Liver (tissue), 9 donors: Measurements from ENCODE around the gene ALG8. TPM values are rescaled to one million over a fixed set of nuclear protein-coding genes. Genes with fewer than 3 reads are reported as not detected.

ENCODE experiments used
- DNase-seq: peaks from one replicate; pipeline ENCODE4 v3.0.0-alpha.2; 2017; ENCODE audit warnings: low spot score
- H3K27ac ChIP-seq, 2 donors: one replicate each; pipeline ENCODE4 v1.7.0; 2013; ENCODE audit warnings: inconsistent platforms in 2 of 2, low read length in 2 of 2, control low read depth in 1 of 2, low read depth in 1 of 2, mild to moderate bottlenecking in 1 of 2
- H3K27me3 ChIP-seq, 4 donors: one replicate each; pipeline versions ENCODE4 v1.6.1 to v1.7.0; 2013; ENCODE audit warnings: low read length in 3 of 4, inconsistent platforms in 1 of 4, mild to moderate bottlenecking in 1 of 4, moderate library complexity in 1 of 4; ENCODE audit not compliant: control insufficient read depth in 4 of 4, insufficient read depth in 4 of 4
- H3K36me3 ChIP-seq, 4 donors: one replicate each; pipeline versions ENCODE4 v1.6.1 to v1.7.0; 2013; ENCODE audit warnings: low read length in 3 of 4, mild to moderate bottlenecking in 3 of 4, low read depth in 1 of 4, moderate library complexity in 1 of 4; ENCODE audit not compliant: control insufficient read depth in 4 of 4, insufficient read depth in 3 of 4
- H3K4me1 ChIP-seq, 4 donors: one replicate each; pipeline versions ENCODE4 v1.6.1 to v1.7.0; 2013; ENCODE audit warnings: low read length in 3 of 4, mild to moderate bottlenecking in 3 of 4, moderate library complexity in 1 of 4; ENCODE audit not compliant: control insufficient read depth in 4 of 4, insufficient read depth in 4 of 4
- H3K4me3 ChIP-seq, 3 donors: one replicate each; pipeline versions ENCODE4 v1.6.1 to v1.7.0; 2013; ENCODE audit warnings: low read length in 3 of 3, control low read depth in 1 of 3, low read depth in 1 of 3, mild to moderate bottlenecking in 1 of 3
- H3K9ac ChIP-seq, 2 donors: one replicate each; pipeline ENCODE4 v1.7.0; 2013; ENCODE audit warnings: low read length in 2 of 2, mild to moderate bottlenecking in 2 of 2, moderate library complexity in 2 of 2, control low read depth in 1 of 2, low read depth in 1 of 2
- H3K9me3 ChIP-seq, 4 donors: one replicate each; pipeline versions ENCODE4 v1.6.1 to v1.7.0; 2013; ENCODE audit warnings: low read length in 3 of 4; ENCODE audit not compliant: control insufficient read depth in 4 of 4
- ATF3 ChIP-seq: IDR thresholded peaks from 2 replicates; pipeline ENCODE4 v1.6.1; 2016; ENCODE audit warnings: antibody characterized with exemption
- EGR1 ChIP-seq, 2 donors: IDR thresholded peaks; 2 replicates each; pipeline ENCODE4 v1.6.1; 2016 to 2018; ENCODE audit warnings: antibody characterized with exemption in 2 of 2, low read depth in 2 of 2
- FOXA1 ChIP-seq: IDR thresholded peaks from 2 replicates; pipeline ENCODE4 v1.6.1; 2016; ENCODE audit warnings: antibody characterized with exemption
- FOXA2 ChIP-seq: IDR thresholded peaks from 2 replicates; pipeline ENCODE4 v1.6.1; 2016; ENCODE audit warnings: antibody characterized with exemption
- GABPA ChIP-seq, 2 donors: IDR thresholded peaks in 1 of 2; conservative IDR thresholded peaks in 1 of 2; 2 replicates each; pipeline ENCODE4 v1.6.1; 2016; ENCODE audit warnings: antibody characterized with exemption in 2 of 2, mild to moderate bottlenecking in 1 of 2, moderate library complexity in 1 of 2
- HNF4A ChIP-seq, 2 donors: conservative IDR thresholded peaks; 2 replicates each; pipeline ENCODE4 v1.6.1; 2016; ENCODE audit warnings: antibody characterized with exemption in 2 of 2, mild to moderate bottlenecking in 2 of 2
- HNF4G ChIP-seq: IDR thresholded peaks from 2 replicates; pipeline ENCODE4 v1.6.1; 2016; ENCODE audit warnings: antibody characterized with exemption
- JUND ChIP-seq, 2 donors: IDR thresholded peaks; 2 replicates each; pipeline ENCODE4 v1.6.1; 2016; ENCODE audit warnings: antibody characterized with exemption in 2 of 2
- MAX ChIP-seq: IDR thresholded peaks from 2 replicates; pipeline ENCODE4 v1.6.1; 2016; ENCODE audit warnings: antibody characterized with exemption
- NR2F2 ChIP-seq: IDR thresholded peaks from 2 replicates; pipeline ENCODE4 v1.6.1; 2016; ENCODE audit warnings: antibody characterized with exemption
- RAD21 ChIP-seq, 2 donors: IDR thresholded peaks; 2 replicates each; pipeline ENCODE4 v1.6.1; 2016; ENCODE audit warnings: antibody characterized with exemption in 2 of 2, mild to moderate bottlenecking in 2 of 2
- RXRA ChIP-seq, 2 donors: IDR thresholded peaks; 2 replicates each; pipeline ENCODE4 v1.6.1; 2017 to 2018; ENCODE audit warnings: antibody characterized with exemption in 2 of 2, mild to moderate bottlenecking in 1 of 2
- SP1 ChIP-seq: IDR thresholded peaks from 2 replicates; pipeline ENCODE4 v1.6.1; 2018; ENCODE audit warnings: antibody characterized with exemption, mild to moderate bottlenecking
- TAF1 ChIP-seq: conservative IDR thresholded peaks from 2 replicates; pipeline ENCODE4 v1.6.1; 2016; ENCODE audit warnings: antibody characterized with exemption, mild to moderate bottlenecking
- YY1 ChIP-seq: IDR thresholded peaks from 2 replicates; pipeline ENCODE4 v1.6.1; 2016; ENCODE audit warnings: antibody characterized with exemption, mild to moderate bottlenecking
- WGBS: extraction: QIAGEN DNeasy Blood & Tissue Kit; methylation state at CpG from one replicate; pipeline ENCODE4 v1.1.7; 2013; 5-methylcytosine and 5-hydroxymethylcytosine counted together
- polyA plus RNA-seq, 2 donors: library from polyadenylated mRNA; stranded (reverse) in 1 of 2; unstranded in 1 of 2; fragments of 200-250 nt in 1 of 2; fragments of >200 nt in 1 of 2; fragmentation: Nextera tagmentation in 1 of 2; extraction: Ambion mirVana in 1 of 2; gene quantifications; one replicate each; pipeline versions ENCODE4 v1.2.1 to v1.2.3, GENCODE V29; 2013 to 2015
- total RNA-seq, 2 donors: library from RNA; depleted of rRNA; stranded (reverse); fragments of >200 nt; gene quantifications; one replicate each; pipeline ENCODE4 v1.2.3, GENCODE V29; 2014
- TF ChIP-seq, protein P1 (sequence below): fragments of 150-350 bp; IDR thresholded peaks from 2 replicates; pipeline ENCODE4 v1.5.1; 2017; ENCODE audit warnings: improper control_type of control experiment, low read depth, low read length; ENCODE audit not compliant: missing input control
- TF ChIP-seq, protein P2 (sequence below): IDR thresholded peaks from 2 replicates; pipeline ENCODE4 v1.6.1; 2016; ENCODE audit warnings: antibody characterized with exemption
- TF ChIP-seq, protein P3 (sequence below): IDR thresholded peaks from 2 replicates; pipeline ENCODE4 v1.6.1; 2016; ENCODE audit warnings: antibody characterized with exemption, mild to moderate bottlenecking
- donor health status: healthy.
- donor health status: healthy.
- donor health status: healthy.
- donor health status: healthy.
- donor health status: healthy.

The ALG8 gene
- total and polyA plus RNA-seq, 4 donors: 29.4 to 46.0 (median 38.0) TPM

- no peak overlapping the region for H3K9ac ChIP-seq
- TF ChIP-seq, protein P1, sequence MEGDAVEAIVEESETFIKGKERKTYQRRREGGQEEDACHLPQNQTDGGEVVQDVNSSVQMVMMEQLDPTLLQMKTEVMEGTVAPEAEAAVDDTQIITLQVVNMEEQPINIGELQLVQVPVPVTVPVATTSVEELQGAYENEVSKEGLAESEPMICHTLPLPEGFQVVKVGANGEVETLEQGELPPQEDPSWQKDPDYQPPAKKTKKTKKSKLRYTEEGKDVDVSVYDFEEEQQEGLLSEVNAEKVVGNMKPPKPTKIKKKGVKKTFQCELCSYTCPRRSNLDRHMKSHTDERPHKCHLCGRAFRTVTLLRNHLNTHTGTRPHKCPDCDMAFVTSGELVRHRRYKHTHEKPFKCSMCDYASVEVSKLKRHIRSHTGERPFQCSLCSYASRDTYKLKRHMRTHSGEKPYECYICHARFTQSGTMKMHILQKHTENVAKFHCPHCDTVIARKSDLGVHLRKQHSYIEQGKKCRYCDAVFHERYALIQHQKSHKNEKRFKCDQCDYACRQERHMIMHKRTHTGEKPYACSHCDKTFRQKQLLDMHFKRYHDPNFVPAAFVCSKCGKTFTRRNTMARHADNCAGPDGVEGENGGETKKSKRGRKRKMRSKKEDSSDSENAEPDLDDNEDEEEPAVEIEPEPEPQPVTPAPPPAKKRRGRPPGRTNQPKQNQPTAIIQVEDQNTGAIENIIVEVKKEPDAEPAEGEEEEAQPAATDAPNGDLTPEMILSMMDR: no peak
- TF ChIP-seq HNF4G (no peak), RAD21 (IDR thresholded peaks at IDR 0.05) (no peak), JUND (IDR thresholded peaks at IDR 0.05) (no peak), TAF1 (no peak), SP1 (no peak), FOXA2 (no peak), NR2F2 (no peak), EGR1 (IDR thresholded peaks at IDR 0.05; ENCODE audit: low read depth in 2 of 2) (no peak), YY1 (no peak), RXRA (IDR thresholded peaks at IDR 0.05) (no peak), HNF4A (conservative IDR thresholded peaks at IDR 0.05) (no peak), GABPA (IDR thresholded peaks at IDR 0.05 in 1 of 2, conservative IDR thresholded peaks at IDR 0.05 in 1 of 2) (no peak), ATF3 (no peak), MAX (no peak), FOXA1 (no peak)
- TF ChIP-seq, protein P2, sequence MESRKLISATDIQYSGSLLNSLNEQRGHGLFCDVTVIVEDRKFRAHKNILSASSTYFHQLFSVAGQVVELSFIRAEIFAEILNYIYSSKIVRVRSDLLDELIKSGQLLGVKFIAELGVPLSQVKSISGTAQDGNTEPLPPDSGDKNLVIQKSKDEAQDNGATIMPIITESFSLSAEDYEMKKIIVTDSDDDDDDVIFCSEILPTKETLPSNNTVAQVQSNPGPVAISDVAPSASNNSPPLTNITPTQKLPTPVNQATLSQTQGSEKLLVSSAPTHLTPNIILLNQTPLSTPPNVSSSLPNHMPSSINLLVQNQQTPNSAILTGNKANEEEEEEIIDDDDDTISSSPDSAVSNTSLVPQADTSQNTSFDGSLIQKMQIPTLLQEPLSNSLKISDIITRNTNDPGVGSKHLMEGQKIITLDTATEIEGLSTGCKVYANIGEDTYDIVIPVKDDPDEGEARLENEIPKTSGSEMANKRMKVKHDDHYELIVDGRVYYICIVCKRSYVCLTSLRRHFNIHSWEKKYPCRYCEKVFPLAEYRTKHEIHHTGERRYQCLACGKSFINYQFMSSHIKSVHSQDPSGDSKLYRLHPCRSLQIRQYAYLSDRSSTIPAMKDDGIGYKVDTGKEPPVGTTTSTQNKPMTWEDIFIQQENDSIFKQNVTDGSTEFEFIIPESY: no peak
- TF ChIP-seq, protein P3, sequence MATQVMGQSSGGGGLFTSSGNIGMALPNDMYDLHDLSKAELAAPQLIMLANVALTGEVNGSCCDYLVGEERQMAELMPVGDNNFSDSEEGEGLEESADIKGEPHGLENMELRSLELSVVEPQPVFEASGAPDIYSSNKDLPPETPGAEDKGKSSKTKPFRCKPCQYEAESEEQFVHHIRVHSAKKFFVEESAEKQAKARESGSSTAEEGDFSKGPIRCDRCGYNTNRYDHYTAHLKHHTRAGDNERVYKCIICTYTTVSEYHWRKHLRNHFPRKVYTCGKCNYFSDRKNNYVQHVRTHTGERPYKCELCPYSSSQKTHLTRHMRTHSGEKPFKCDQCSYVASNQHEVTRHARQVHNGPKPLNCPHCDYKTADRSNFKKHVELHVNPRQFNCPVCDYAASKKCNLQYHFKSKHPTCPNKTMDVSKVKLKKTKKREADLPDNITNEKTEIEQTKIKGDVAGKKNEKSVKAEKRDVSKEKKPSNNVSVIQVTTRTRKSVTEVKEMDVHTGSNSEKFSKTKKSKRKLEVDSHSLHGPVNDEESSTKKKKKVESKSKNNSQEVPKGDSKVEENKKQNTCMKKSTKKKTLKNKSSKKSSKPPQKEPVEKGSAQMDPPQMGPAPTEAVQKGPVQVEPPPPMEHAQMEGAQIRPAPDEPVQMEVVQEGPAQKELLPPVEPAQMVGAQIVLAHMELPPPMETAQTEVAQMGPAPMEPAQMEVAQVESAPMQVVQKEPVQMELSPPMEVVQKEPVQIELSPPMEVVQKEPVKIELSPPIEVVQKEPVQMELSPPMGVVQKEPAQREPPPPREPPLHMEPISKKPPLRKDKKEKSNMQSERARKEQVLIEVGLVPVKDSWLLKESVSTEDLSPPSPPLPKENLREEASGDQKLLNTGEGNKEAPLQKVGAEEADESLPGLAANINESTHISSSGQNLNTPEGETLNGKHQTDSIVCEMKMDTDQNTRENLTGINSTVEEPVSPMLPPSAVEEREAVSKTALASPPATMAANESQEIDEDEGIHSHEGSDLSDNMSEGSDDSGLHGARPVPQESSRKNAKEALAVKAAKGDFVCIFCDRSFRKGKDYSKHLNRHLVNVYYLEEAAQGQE: no peak
Measured at GRCh38 chr11:78076733-78077403, 62.6 kb downstream of the ALG8 start.

More at GRCh38 chr11:78076733-78077403, 62.6 kb downstream of the ALG8 start:
- Histone ChIP-seq H3K9me3 (no peaks in the 10 kb centered on the region), H3K4me1 (peaks cover 12 to 48% (median 23%) of the 10 kb centered on the region in 4 donors), H3K27me3 (no peaks in the 10 kb centered on the region), H3K27ac (no peak overlapping the region), H3K4me3 (no peak overlapping the region), H3K36me3 (peaks cover 0 to 7% (median under 1%) of the 10 kb centered on the region in 4 donors)
- DNase-seq: no peak
- 84% methylated on average over 6 of the region's 6 CpGs for WGBS
